Effector memory CD4-positive, alpha-beta T cell (primary cell): ENCODE results near the gene STXBP4.

Source experiments
- DNase-seq, 3 donors: peaks; one replicate each; pipeline ENCODE4 v3.0.0-alpha.2; 2020
- H3K27ac ChIP-seq: 2 replicates; pipeline ENCODE4 v1.7.0; 2013; ENCODE audit warnings: mild to moderate bottlenecking, low read length, moderate library complexity; ENCODE audit not compliant: insufficient read depth, poor library complexity, severe bottlenecking
- H3K27me3 ChIP-seq: replicated peaks from 2 replicates; pipeline ENCODE4 v1.7.0; 2013; ENCODE audit warnings: mild to moderate bottlenecking, low read length; ENCODE audit not compliant: insufficient read depth, control insufficient read depth, poor library complexity, severe bottlenecking
- H3K36me3 ChIP-seq: 2 replicates; pipeline ENCODE4 v1.7.0; 2013; ENCODE audit warnings: mild to moderate bottlenecking, low read length, moderate library complexity; ENCODE audit not compliant: control insufficient read depth, insufficient read depth
- H3K4me1 ChIP-seq: 2 replicates; pipeline ENCODE4 v1.7.0; 2013; ENCODE audit warnings: low read length, mild to moderate bottlenecking; ENCODE audit not compliant: control insufficient read depth, insufficient read depth, poor library complexity, severe bottlenecking
- H3K4me3 ChIP-seq: 2 replicates; pipeline ENCODE4 v1.7.0; 2013; ENCODE audit warnings: low read length, low read depth, mild to moderate bottlenecking; ENCODE audit not compliant: insufficient read depth, poor library complexity, severe bottlenecking
- H3K9me3 ChIP-seq: 2 replicates; pipeline ENCODE4 v1.7.0; 2013; ENCODE audit warnings: mild to moderate bottlenecking, low read length, moderate library complexity; ENCODE audit not compliant: control insufficient read depth

STXBP4 gene

DNA sequence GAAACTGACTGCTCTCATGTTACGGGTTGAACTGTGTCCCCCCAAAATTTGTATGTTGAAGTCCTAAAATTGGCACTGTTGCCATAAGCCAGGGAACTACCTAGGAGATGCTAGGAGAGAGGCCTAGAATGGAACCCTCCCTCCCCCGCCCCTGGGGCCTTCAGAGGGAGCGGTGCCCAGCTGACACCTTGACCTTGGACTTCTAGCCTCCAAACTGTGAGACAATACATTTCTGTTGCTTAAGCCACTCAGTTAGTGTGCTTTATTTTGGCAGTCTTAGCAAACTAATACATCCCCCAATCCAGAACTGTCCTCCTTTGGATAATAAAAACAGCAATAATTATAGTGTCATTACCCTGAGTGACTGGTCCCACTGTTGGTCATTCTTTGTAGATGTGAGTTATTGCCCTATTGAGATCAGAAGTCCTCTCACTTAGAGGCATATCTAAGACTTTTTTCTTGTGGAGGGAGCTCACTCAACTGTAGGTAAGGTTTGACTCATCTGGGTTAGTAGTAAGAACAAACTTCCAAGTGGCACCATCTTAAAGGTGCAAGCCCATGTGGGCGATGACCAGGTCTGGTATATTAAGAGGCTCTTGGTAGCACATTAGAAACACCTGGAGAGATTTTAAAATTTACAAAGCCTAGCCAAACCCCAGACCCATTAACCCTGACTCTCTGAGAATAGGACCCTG is 203.2 kb downstream of the STXBP4 start:
- Histone ChIP-seq H3K4me3 (no peak overlapping the region), H3K27ac (no peak overlapping the region), H3K36me3 (no peaks in the 10 kb centered on the region), H3K9me3 (no peaks in the 10 kb centered on the region), H3K4me1 (no peaks in the 10 kb centered on the region), H3K27me3 (no peaks in the 10 kb centered on the region)
- no peak for DNase-seq

- no peak overlapping the region for H3K4me3 ChIP-seq
- H3K27me3 ChIP-seq: no peaks in the 10 kb centered on the region
- no peak for DNase-seq
- H3K9me3 ChIP-seq: no peaks in the 10 kb centered on the region
- H3K4me1 ChIP-seq: no peaks in the 10 kb centered on the region
- H3K27ac ChIP-seq: no peak overlapping the region
- H3K36me3 ChIP-seq: no peaks in the 10 kb centered on the region
Observed at GRCh38 chr17:55172612-55173011, 204.0 kb downstream of the STXBP4 start.

DNA sequence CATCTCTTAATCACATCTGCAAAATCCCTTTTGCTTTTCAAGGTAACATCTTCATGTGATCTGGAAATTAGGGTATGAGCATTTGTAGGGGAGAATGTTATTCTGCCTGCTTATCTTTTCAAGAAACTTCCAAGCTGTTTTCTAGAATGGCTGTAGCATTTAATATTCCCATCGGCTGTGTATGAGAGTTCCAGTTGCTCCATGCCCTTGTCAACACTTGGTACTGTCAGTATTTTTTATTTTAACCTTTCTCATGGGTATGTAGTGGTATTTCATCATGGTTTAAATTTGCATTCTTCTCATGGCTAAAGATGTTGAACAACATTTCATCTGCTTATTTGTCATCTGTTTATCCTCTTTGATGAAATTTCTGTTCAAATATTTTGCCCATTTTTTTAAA is 205.6 kb downstream of the STXBP4 start:
- no peaks in the 10 kb centered on the region for H3K36me3 ChIP-seq
- no peaks in the 10 kb centered on the region for H3K27me3 ChIP-seq
- no peak overlapping the region for H3K4me3 ChIP-seq
- H3K4me1 ChIP-seq: no peaks in the 10 kb centered on the region
- H3K27ac ChIP-seq: no peak overlapping the region
- DNase-seq: no peak
- no peaks in the 10 kb centered on the region for H3K9me3 ChIP-seq

DNA sequence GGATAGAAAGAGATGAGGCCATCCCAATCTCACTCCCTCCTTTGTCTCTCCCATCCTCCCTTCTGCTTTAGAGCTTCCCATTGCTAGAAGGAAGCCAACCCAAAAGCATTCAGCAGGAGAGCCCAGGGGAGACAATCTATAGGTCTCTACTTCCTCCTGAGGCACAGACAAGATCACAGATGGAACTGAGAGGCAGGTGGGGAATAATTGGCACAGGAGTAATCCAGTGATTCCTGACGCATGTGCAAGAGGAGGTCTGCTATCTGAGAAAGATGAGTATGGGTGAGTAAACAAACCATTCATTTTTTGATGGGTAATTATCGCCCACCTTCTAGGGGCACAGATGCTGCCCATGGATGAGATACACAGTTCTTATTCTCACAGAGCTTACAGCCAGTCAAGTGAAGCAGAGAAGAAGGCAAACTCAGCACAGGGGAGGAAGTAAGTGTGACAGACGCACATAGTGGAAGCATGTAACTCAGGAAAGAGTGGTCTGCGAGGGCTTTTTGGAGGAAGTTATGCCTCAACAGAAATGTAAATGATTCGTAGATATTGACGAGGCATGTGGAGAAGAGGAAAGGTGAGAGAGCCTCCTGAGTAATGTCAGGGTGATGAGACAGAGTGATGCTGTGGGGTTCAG is 207.3 kb downstream of the STXBP4 start:
- no peak for DNase-seq
- Histone ChIP-seq H3K27me3 (no peaks in the 10 kb centered on the region), H3K27ac (no peak overlapping the region), H3K4me3 (no peak overlapping the region), H3K36me3 (no peaks in the 10 kb centered on the region), H3K4me1 (no peaks in the 10 kb centered on the region), H3K9me3 (no peaks in the 10 kb centered on the region)

DNA sequence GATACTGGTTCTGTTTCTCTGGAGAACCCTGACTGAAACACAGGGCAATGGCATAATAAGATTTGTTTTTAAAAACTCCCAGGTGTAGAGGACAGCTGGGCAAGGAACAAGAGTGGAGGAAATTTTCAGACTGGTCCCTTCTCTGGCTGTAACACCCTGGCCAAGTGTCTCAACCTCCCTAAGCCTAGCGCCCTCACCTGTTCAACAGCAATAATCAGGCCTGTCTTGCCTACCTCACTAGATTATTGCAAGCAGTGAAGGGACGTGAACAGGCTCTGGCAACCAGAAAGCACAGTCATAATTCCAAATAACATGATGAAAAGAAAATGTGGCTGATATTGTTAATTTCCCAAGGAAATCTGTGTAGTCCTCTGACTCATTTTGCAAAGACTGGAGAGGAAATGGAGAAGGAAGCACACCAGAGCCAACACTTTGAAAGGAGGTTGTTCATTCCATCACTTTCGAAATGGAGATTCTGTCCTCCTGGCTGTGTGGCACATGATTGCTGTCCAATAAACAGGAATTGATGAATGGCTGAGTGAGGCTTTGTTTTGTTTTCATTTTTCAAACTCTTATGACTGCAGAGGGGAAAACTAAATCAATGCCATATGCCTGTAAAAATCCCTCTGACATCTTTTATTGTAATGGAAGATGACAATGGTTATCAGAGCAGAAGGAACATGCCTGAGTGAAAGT is 208.7 kb downstream of the STXBP4 start:
- H3K27ac ChIP-seq: no peak overlapping the region
- no peak for DNase-seq
- no peak overlapping the region for H3K4me3 ChIP-seq
- H3K4me1 ChIP-seq: no peaks in the 10 kb centered on the region
- no peaks in the 10 kb centered on the region for H3K27me3 ChIP-seq
- H3K36me3 ChIP-seq: no peaks in the 10 kb centered on the region
- no peaks in the 10 kb centered on the region for H3K9me3 ChIP-seq

GRCh38 chr17:55177855-55178217 is 209.3 kb downstream of the STXBP4 start:
- no peaks in the 10 kb centered on the region for H3K36me3 ChIP-seq
- DNase-seq: no peak
- no peak overlapping the region for H3K4me3 ChIP-seq
- H3K4me1 ChIP-seq: no peaks in the 10 kb centered on the region
- no peaks in the 10 kb centered on the region for H3K27me3 ChIP-seq
- no peaks in the 10 kb centered on the region for H3K9me3 ChIP-seq
- no peak overlapping the region for H3K27ac ChIP-seq

DNA sequence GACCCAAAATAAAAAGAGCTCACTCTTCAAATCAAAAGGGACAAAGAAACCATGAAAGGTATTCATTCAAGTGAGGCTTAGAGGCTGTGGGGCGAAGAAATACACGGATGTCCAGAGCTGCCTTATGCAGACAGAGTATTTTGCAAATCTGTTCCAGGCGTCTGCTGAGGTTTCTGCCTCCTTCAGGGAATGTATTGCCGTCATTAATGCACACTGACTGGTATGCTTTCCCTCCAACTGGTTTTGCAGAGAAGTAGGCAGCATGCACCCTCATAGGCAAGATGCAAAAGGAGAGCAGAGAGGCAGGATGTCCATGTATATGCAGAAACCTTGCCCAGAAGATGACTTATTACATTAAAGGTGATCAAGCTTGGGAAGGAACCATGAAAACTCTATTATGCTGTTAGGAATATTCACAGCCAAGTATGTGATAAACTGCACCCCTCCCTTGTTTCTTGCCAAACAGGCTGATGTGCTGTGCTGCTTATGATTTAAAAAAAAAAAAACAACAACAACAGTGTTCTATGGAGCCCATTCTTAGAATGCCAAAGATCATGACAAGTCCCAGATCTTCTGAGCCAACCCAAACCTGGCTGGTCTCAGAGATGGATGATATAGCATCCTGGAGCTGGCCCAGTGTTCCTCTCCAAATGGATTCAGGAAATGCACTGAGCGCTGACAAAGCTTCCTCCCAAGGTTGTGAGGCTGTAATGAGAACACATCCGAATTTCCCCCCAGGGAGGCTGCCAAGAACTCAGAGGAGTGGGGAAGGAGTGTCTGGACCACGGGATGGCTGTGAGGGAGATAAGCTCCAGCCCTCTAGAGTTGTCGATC is 218.6 kb downstream of the STXBP4 start:
- Histone ChIP-seq H3K27me3 (no peaks in the 10 kb centered on the region), H3K4me3 (no peak overlapping the region), H3K36me3 (no peaks in the 10 kb centered on the region), H3K4me1 (no peaks in the 10 kb centered on the region), H3K9me3 (no peaks in the 10 kb centered on the region), H3K27ac (no peak overlapping the region)
- DNase-seq: no peak

DNA sequence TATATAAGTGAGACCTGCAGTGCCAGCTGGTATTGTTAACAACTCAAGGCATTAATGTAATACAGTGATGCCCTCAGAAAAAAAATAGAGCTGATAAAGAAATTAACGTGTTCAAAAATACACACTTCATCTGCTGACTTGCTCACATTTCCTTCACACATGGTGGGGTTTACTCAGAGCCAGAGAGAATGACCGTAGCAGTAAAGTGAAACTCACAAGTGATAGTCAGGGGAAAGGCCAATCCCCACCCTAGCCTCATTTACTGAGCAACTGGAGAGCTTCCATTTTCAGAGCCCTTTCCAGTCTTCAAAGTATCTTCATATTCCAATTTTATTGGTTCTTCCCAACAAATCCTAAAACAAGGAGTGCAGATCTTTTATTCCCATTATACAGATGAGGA is 222.2 kb downstream of the STXBP4 start:
- no peaks in the 10 kb centered on the region for H3K27me3 ChIP-seq
- no peak for DNase-seq
- H3K4me3 ChIP-seq: no peak overlapping the region
- no peaks in the 10 kb centered on the region for H3K4me1 ChIP-seq
- H3K9me3 ChIP-seq: no peaks in the 10 kb centered on the region
- H3K27ac ChIP-seq: no peak overlapping the region
- H3K36me3 ChIP-seq: no peaks in the 10 kb centered on the region

DNA sequence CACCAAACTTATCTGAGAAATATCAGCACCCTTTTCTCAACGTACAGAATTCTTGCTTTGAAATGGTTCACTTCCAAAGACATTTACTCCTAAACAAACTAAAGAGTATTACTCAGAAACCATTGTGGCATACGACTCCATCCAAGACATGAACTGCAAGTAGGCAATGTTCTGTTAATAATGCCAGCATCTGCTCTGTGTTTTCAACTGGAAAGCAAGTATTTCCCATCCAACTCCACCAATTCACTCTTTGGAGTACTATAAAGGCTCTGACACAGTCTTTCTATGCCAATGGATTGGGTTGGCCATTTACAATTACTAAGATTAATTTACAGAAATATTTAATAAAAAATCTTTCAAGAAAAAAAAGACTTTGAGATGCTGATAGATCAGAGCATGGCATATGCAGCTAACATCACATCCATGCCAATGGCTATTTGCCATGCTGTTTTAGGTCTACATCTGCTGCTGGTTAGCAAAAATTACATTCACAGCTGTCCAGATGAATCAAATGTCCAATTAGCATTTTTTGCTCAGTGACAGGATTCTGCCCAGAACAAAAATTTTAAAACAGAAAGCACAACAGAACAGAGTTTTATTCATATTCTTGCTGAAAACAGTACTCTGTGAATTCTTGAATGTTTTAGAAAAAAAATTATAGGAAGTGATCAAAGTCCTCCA is 230.3 kb downstream of the STXBP4 start:
- no peak for DNase-seq
- no peak overlapping the region for H3K27ac ChIP-seq
- H3K9me3 ChIP-seq: no peaks in the 10 kb centered on the region
- no peaks in the 10 kb centered on the region for H3K27me3 ChIP-seq
- no peaks in the 10 kb centered on the region for H3K4me1 ChIP-seq
- no peaks in the 10 kb centered on the region for H3K36me3 ChIP-seq
- H3K4me3 ChIP-seq: no peak overlapping the region
